ENCODE measurements around the gene PYGB. TPM values are rescaled to one million over a fixed set of nuclear protein-coding genes. Genes with fewer than 3 reads are reported as not detected.

PYGB gene
- total RNA-seq, 1 experiment from 2014 or later, result 220 TPM

GRCh38 chr20:25344634-25345033 is 96.7 kb downstream of the PYGB start:
- Histone ChIP-seq H3K4me3 (ENCODE audit: low read depth in 2 of 2, low read length in 2 of 2) (no peak overlapping the region), H3K27ac (ENCODE audit: low read length) (no peak overlapping the region), H3K4me1 (ENCODE audit: control insufficient read depth, insufficient read depth, low read length) (peaks cover 13% of the 10 kb centered on the region), H3K36me3 (ENCODE audit: control insufficient read depth, insufficient read depth, low read length) (no peaks in the 10 kb centered on the region), H3K27me3 (ENCODE audit: control insufficient read depth, insufficient read depth, low read length) (no peaks in the 10 kb centered on the region), H3K9me3 (ENCODE audit: control insufficient read depth, insufficient read depth, low read depth, low read length) (no peaks in the 10 kb centered on the region)
- in situ Hi-C loops (cut with HindIII; ENCODE audit: low pct_unique_long_range_greater_than_20kb, low sequenced_read_pairs), result no loop called here
- no peak for TF ChIP-seq REST (IDR thresholded peaks at IDR 0.05; ENCODE audit: insufficient read depth in 1 of 2, low read depth in 2 of 2, low read length in 1 of 2)
- no peak for TF ChIP-seq SIN3A (IDR thresholded peaks at IDR 0.05; ENCODE audit: borderline replicate concordance, insufficient read depth, low read depth, low read length)
- no peak for TF ChIP-seq POLR2AphosphoS5 (IDR thresholded peaks at IDR 0.05; ENCODE audit: low read depth, low read length)
- no TSS peak for BruUV-seq (replicated peaks)
- CTCF ChIA-PET, result no interaction called here
- no peak for ATAC-seq
- POLR2A ChIA-PET, result no interaction called here
- intact Hi-C loops (cut with micrococcal nuclease; ENCODE audit: unreplicated experiment), result no loop called here
- DNase-seq (ENCODE audit: low read depth, low spot score), result no peak

- in situ Hi-C loops (cut with HindIII; ENCODE audit: low pct_unique_long_range_greater_than_20kb, low sequenced_read_pairs), result no loop called here
- Histone ChIP-seq H3K27ac (ENCODE audit: low read length) (no peak overlapping the region), H3K4me1 (ENCODE audit: control insufficient read depth, insufficient read depth, low read length) (peaks cover 9% of the 10 kb centered on the region), H3K9me3 (ENCODE audit: control insufficient read depth, insufficient read depth, low read depth, low read length) (no peaks in the 10 kb centered on the region), H3K36me3 (ENCODE audit: control insufficient read depth, insufficient read depth, low read length) (no peaks in the 10 kb centered on the region), H3K27me3 (ENCODE audit: control insufficient read depth, insufficient read depth, low read length) (no peaks in the 10 kb centered on the region), H3K4me3 (ENCODE audit: low read depth in 2 of 2, low read length in 2 of 2) (no peak overlapping the region)
- no peak for TF ChIP-seq CTCF (IDR thresholded peaks at IDR 0.05)
- TF ChIP-seq REST (IDR thresholded peaks at IDR 0.05; ENCODE audit: insufficient read depth in 1 of 2, low read depth in 2 of 2, low read length in 1 of 2), result no peak
- TF ChIP-seq POLR2AphosphoS5 (IDR thresholded peaks at IDR 0.05; ENCODE audit: low read depth, low read length), result no peak
- no peak for TF ChIP-seq TCF7L2 (IDR thresholded peaks at IDR 0.05; ENCODE audit: low read depth, low read length)
- TF ChIP-seq SIN3A (IDR thresholded peaks at IDR 0.05; ENCODE audit: borderline replicate concordance, insufficient read depth, low read depth, low read length), result no peak
- ATAC-seq (no peak), DNase-seq (ENCODE audit: low read depth, low spot score) (no peak)
- BruUV-seq (replicated peaks), result no TSS peak
- ChIA-PET POLR2A (interaction anchor here (0.8 kb wide), 1 partner anchor 16 kb away, joined by 4 read pairs; no protein-coding TSS in a partner anchor), CTCF (no interaction called here)
- intact Hi-C loops (cut with micrococcal nuclease; ENCODE audit: unreplicated experiment), result no loop called here
Measured at GRCh38 chr20:25345721-25346120, 97.8 kb downstream of the PYGB start.

Data from Panc1 (cell line).